GM12865 (cell line): Measurements from ENCODE around the gene ZBTB7C.
"Not testable (repeated sequence)": the region's sequence is repeated elsewhere in the genome, so short reads cannot be mapped to it uniquely, and the experiment has no call there.

Experiments
- DNase-seq: peaks from one replicate; pipeline ENCODE4 v3.0.0; 2010; ENCODE audit warnings: low read depth
- H3K4me3 ChIP-seq: 2 replicates; pipeline ENCODE4 v1.5.1; 2011; ENCODE audit warnings: mild to moderate bottlenecking, low read depth, low read length, control low read depth
- TF ChIP-seq, protein P1 (sequence below): IDR thresholded peaks from 2 replicates; pipeline ENCODE4 v1.5.1; 2011; ENCODE audit warnings: low read length, control low read depth, low read depth, inconsistent platforms; ENCODE audit not compliant: insufficient read depth; ENCODE audit errors: missing control alignments

The ZBTB7C gene

DNA sequence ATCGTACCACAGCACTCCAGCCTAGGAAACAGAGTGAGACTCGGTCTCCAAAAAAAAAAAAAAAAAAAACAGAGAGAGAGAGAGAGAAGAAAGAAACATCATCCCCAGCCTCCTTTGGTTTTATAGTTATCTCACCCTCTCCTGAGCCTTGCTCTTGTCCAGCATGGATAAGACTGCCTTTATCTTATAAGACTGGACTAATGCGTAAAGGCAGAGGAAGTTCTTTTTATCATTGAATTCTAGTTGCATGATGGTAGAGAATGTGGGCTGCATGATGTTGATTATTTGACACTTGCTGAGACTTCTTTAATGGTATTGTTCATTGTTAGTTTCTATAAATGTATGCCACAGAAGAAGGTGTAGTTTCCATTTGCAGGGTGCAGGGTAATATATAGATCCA lies 124.4 kb downstream of the ZBTB7C start:
- TF ChIP-seq, protein P1, sequence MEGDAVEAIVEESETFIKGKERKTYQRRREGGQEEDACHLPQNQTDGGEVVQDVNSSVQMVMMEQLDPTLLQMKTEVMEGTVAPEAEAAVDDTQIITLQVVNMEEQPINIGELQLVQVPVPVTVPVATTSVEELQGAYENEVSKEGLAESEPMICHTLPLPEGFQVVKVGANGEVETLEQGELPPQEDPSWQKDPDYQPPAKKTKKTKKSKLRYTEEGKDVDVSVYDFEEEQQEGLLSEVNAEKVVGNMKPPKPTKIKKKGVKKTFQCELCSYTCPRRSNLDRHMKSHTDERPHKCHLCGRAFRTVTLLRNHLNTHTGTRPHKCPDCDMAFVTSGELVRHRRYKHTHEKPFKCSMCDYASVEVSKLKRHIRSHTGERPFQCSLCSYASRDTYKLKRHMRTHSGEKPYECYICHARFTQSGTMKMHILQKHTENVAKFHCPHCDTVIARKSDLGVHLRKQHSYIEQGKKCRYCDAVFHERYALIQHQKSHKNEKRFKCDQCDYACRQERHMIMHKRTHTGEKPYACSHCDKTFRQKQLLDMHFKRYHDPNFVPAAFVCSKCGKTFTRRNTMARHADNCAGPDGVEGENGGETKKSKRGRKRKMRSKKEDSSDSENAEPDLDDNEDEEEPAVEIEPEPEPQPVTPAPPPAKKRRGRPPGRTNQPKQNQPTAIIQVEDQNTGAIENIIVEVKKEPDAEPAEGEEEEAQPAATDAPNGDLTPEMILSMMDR: no peak
- H3K4me3 ChIP-seq: no peak overlapping the region
- no peak for DNase-seq

DNA sequence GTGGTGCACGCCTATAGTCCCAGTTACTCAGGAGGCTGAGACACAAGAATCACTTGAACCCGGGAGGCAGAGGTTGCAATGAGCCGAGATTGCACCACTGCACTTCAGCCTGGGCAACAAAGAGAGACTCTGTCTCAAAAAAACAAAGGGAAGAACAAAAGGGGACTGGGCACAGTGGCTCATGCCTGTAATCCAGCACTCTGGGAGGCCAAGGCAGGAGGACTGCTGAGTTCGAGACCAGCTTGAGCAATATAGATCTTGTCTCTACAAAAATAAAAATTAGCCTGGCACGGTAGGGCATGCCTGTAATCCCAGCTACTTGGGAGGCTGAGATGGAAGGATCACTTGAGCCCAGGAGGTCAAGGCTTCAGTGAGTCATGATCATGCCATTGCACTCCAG lies 125.2 kb downstream of the ZBTB7C start:
- H3K4me3 ChIP-seq, DNase-seq: not testable (repeated sequence)

DNA sequence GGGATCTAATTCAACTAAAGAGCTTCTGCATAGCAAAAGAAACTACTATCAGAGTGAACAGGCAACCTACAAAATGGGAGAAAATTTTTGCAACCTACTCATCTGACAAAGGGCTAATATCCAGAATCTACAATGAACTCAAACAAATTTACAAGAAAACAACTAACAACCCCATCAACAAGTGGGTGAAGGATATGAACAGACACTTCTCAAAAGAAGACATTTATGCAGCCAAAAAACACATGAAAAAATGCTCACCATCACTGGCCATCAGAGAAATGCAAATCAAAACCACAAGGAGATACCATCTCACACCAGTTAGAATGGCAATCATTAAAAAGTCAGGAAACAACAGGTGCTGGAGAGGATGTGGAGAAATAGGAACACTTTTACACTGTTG lies 127.7 kb downstream of the ZBTB7C start:
- not testable (repeated sequence) for H3K4me3 ChIP-seq, DNase-seq

DNA sequence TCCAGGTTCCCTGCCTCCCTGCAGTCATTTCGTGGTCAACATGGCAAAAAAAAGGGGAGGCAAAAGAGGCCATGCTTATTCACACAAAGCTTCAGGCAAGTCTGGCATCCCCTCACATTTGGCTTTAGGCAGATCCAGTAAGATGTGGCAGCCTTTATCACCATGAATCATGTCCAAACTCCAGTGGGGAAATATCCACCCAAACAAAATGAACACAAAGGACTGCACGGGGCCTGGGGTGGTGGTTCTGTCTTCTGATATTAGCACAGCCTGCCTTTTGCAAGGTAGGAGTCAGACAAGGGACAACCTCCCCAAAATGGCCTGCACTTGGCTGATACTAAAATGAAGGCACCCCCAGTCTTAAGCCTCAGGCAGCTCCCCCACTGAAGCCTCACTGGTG lies 129.9 kb downstream of the ZBTB7C start:
- TF ChIP-seq, protein P1: no peak
- no peak for DNase-seq
- H3K4me3 ChIP-seq: no peak overlapping the region

DNA sequence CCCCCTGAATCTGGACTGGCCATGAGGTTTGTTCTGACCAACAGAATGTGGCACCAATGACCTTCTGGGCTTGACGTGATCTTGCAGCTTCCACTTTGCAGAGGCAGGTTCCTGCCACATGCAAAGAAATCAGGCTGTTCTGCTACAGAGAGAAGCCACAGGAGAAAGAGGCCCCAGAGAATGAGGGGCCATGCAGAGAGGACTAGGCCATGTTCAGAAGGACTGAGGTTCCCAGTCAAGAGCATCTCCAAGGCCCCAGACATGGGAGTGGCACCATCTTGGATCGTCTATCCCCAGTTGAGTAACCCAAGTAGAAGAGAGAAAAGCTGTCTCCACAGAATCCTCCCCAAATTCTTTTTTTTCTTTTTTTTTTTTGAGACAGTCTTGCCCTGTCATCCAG lies 131.1 kb downstream of the ZBTB7C start:
- DNase-seq: no peak
- H3K4me3 ChIP-seq: no peak overlapping the region
- TF ChIP-seq, protein P1: no peak

DNA sequence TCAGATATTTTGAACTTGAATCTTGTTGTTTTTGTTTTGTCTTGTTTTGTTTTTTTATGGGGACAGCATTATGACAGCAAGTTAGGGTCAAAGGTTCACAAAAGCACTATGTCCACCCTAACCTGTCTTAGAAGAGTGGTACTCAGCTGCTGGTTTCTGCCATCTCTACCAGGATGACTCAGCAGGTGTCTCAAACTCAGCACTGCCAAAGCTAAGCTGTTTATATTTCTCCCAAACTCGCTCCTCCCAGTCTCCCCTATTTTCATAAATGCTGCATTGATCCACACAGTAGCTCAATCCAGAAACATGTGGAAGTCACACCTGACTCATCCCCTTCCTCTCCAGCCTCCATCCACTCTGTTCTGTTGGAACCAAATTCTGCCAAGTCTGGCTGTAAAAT lies 134.9 kb downstream of the ZBTB7C start:
- H3K4me3 ChIP-seq: no peak overlapping the region
- TF ChIP-seq, protein P1: no peak
- no peak for DNase-seq

DNA sequence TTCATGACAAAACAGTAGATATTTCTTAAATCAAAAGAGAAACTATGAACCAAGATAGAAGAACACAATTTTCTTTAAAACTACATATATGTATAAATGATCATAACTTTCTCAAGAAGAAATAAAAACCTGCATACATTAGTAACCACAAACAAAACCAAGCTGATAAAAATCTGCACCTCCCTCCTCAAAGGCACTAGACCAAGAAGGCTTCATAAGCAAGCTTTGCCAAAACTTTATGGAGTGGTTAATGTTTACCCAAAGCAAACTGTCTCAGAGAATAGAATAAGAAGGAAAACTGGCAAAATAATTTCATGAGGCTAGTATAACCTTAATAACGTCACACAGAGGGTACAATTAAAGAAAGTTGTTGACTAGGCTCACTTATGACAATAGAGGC lies 138.3 kb downstream of the ZBTB7C start:
- no peak for DNase-seq
- H3K4me3 ChIP-seq: no peak overlapping the region
- TF ChIP-seq, protein P1: no peak

DNA sequence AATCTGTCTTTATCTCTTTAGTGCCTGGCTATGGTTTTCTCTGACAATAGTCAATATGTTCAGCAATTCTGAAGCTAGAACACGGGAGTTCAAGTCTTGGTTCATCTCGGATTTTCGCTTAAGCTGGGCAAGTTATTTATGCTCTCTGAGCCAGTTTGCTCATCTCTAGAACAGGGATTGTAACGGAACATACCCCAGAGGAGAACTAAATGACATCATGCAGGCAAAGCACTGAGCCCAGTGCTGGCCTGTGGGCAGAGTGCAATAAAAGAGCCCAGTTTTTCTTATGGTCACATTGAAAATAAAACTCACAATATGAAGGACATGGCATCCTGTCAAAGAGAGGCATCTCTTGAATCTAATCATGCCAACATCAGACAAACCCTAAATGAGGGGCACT lies 143.9 kb downstream of the ZBTB7C start:
- no peak overlapping the region for H3K4me3 ChIP-seq
- DNase-seq: no peak
- TF ChIP-seq, protein P1: no peak
